HT1080 (cell line): ENCODE data around the gene SPX. TPM values are rescaled to one million over a fixed set of nuclear protein-coding genes. Genes with fewer than 3 reads are reported as not detected.
A peak's percentile ranks its signal among the peaks of the same experiment; 100 is the strongest.

Experiments used
- DNase-seq: peaks from one replicate; pipeline ENCODE4 v3.0.0-alpha.2; 2015; ENCODE audit warnings: low read depth
- total RNA-seq: library from RNA; depleted of rRNA; stranded (reverse); fragments of >200 nt; shearing (Covaris generic); gene quantifications from 2 replicates; pipeline ENCODE4 v1.2.3, GENCODE V29; 2014

SPX gene
- total RNA-seq, 1 experiment from 2014 or later, result 1.2 TPM

GRCh38 chr12:21538061-21538653, 12.1 kb downstream of the SPX start:
- DNase-seq, result no peak

- DNase-seq, result no peak
Observed at GRCh38 chr12:21539797-21540196, 13.7 kb downstream of the SPX start.

DNA sequence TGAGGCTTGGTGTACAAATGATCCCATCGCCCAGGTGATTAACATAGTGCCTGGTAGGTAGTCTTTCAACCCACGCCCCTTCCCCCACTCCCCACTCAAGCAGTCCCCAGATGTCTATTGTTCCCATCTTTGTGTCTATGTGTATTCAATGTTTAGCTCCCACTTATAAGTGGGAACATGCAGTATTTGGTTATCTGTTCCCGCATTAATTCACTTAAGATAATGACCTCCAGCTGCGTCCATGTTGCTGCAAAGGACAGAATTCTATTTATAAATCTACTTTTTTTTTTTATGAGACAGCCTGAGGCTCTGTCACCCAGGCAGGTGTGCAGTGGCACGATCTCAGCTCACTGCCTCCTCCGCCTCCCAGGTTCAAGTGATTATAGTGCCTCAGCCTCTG, 15.7 kb downstream of the SPX start:
- DNase-seq, result no peak

GRCh38 chr12:21542403-21542802, 16.3 kb downstream of the SPX start:
- DNase-seq, result no peak

- no peak for DNase-seq
Observed at GRCh38 chr12:21543151-21543550, 17.1 kb downstream of the SPX start.

DNA sequence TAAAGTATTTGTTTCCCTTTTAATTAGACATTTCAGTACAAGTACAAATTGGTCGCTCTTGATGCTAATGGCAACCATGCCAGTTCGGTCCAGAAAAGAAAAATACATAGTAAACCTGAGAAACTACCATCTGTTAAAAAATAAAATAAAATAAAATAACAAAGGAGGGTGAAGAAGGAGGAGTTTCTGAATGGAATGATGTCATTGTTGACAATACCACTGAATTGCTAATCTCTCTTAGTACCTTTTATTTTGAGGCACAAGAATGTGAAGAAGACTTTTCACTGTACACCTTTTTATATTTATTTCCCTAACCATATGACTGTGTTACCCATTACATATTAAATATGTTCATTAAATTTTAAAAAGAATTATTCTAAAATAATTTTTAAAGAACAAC, 19.5 kb downstream of the SPX start:
- DNase-seq, result no peak

DNA sequence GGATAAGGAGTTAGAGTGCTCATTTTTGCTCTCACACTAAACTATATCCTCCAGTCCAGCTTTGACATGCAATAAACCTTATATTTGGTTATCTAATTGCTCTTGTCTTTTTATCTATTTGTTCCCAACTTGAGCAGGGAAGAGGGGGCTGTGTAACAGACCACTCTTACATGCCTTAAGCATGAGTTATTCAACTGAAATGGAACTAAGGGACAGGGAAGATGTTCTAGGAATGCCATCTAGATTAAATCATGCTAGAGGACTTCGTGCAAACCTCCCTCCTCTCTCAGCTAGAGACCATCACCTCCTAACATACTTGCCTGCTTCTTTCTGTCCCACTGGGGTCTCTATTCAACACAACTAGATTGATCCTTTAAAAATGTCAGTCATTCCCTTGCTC, 20.6 kb downstream of the SPX start:
- peak; percentile 1 for DNase-seq

DNA sequence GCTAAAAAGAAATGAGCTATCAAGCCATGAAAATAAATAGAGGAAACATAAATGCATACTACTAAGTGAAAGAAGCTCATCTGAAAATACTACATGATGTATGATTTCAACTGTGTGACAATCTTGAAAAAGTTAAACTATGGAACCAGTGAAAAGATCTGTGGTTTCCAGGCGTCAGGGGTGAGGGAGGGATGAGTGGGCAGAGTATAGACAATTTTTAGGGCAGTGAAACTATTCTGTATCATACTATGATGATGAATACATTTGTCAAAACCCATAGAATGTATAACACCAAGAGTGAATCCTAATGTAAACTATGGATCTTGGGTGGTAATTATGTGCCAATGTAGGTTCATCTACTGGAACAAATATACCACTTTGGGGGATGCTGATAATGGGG, 21.3 kb downstream of the SPX start:
- DNase-seq, result no peak

- DNase-seq, result no peak
Observed at GRCh38 chr12:21551841-21552465, 25.9 kb downstream of the SPX start.

DNA sequence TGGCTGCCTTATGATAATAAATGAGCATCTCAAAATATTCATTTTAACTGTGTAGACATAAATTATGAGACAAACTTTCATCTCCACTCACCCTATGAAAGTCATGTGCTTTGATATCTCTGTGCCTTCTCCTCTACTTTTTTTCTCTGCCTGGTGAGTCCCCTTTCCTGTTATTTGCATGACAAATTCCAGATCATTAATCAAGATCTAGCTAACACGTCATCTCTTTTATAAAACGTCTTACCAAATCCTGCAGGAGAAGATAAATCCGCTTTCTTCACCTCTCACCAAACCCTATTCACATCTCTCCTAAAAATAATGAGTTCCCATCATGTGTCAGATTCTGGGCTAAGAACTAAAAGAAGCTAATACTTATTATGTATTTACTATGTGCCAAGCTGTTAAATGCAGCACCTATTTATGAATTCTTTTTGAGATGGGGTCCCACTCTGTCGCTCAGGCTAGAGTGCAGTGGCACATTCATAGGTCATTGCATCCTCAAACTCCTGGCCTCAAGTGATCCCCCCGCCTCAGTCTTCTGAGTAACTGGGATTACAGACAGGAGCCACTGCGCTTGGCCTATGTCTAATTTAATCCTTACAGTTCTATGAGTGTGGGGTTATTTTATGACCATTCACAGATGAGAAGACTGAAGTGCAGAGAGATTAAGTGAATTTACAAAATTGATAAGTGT, 26.7 kb downstream of the SPX start:
- DNase-seq, result no peak

DNA sequence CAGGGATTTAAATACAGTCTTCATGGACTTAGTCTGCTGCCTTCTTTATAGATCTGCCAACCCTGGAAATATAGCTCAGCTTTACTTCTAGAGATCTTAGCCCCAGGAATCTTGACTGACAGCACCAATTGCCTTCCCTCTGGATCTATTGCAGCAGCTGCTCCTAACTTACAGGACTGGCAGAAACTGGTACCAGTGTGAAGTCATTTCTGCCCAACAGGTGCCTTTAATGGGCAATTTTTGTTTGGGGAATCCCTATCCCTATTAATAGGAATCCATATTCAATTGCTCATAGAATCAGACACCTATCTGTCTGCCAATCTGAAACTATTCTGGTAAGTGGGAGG, 27.2 kb downstream of the SPX start:
- DNase-seq, result no peak

DNA sequence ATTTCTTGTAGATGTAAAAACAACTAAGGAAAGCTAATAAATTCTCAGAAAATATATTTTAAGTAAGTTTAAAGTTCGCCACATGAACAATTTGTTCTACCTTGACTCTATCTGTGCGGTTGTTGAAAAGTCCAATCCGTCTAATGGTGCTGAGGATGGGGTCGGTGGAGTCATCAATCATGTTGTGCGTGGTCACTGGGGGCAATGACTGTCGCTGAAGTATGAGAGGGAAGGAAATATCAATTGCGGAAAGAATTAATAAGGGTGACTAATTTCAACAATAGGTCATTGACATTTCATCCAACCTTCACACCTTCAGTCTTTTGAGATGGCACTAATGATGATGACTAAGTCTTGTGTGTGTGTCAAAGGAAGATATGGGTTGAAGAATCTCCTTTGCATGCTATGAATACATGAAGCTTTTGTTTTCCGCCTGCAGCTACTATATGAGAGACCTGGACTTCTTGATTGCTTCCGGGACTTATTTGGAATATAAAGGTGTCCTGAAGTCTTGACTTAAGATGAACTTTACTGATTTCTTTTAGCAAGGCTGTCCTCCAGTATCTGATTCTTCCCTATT, 32.1 kb downstream of the SPX start:
- DNase-seq, result no peak

DNA sequence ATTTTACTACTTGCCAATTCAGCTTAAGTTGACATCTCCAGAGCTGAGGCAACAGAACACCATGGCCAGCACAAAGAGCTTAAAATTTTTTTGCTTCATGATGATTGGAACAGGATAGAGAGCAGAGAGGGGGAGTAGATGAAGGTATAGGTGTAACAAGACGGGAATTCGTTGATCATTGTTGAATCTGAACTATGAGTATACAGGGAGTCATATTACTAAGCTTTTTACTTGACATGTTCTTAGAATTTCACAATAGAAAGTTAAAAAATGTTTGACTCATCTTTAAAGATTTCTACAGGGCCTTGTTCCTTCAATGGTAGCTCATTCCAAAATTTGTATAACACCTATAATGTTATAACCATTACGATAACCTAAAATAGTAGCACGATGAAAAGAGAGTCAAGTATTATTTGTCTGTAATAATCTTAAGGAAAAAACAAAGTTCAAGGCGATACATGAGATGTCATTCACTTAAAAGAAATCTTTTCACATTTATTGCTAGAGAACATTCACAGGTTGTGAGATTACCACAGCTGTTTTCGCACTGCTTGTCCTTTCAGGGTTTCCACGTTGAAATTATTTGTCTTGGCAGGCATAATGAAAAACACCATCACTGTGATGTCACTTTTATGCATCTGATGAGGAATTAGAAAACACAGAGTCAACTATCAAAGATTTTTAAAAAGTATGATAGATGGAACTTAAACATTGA, 33.9 kb downstream of the SPX start:
- peak; percentile 74 for DNase-seq

DNA sequence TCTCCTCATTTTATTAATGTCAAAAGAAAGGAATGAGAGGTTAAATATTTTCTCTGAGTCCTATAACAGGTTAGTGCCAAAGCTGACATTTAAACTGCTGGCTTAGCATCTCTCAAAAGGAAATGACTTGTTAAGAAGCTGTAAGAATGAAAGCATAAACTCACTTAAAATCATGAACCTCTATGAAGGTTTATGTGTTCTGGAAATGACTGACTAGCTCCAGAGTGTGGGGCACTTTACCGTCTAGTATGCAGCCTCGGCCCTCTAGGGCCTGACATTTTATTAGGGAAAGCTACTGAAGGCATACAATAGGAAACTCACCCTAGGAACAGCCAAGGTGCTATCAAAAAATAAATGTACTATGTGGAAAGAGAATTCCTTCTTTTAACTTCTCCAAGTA, 35.1 kb downstream of the SPX start:
- DNase-seq, result no peak

- no peak for DNase-seq
Observed at GRCh38 chr12:21562859-21563258, 36.8 kb downstream of the SPX start.

- no peak for DNase-seq
Observed at GRCh38 chr12:21566223-21566906, 40.3 kb downstream of the SPX start.

DNA sequence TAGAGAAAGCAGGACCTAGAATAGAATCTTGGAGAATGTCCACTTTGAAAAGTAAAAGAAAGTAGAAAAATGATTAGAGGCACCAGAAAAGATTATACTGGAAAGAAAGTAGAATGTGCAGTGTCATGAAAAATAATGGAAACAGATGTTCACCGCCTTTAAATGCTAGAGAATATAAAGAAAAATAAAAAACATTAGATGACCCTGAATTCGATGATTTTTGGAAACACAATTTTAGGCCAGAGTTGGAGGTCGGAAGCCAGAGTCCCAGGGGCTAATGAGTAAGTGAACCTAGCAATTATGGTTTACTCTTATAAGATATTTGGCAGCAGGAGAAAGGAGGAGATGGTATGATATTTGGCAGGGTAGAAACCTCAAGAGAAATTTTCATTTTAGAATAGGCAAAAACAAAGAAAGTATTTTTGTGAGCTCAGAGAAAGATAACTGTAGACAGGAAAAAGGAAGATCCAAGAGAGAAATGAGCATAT, 40.9 kb downstream of the SPX start:
- no peak for DNase-seq

DNA sequence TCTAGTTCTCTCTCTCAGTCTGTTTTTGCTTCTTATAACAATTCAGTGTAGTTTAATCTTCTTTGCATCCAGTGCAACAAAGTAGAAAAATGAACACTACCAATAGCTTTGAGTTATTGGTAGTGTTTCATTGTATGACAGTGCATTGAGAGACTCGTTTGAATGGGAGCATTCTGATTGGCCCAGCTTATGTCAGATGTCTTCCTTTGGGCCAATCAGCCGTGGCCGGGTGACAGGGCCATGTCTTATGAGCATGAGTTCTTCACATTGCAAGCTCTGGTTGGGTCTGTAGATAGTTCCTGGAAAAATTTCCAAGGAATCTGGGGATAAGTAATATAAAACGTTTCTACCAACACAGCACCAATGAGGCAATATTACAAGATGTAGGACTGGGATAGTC, 42.0 kb downstream of the SPX start:
- DNase-seq, result peak; percentile 10

GRCh38 chr12:21571046-21571445, 45.0 kb downstream of the SPX start:
- DNase-seq, result no peak

- no peak for DNase-seq
Observed at GRCh38 chr12:21573733-21574358, 47.8 kb downstream of the SPX start.

- no peak for DNase-seq
Observed at GRCh38 chr12:21576431-21576830, 50.3 kb downstream of the SPX start.
